IMR-90 (cell line): ENCODE data around the gene GGCT. TPM values are rescaled to one million over a fixed set of nuclear protein-coding genes. Genes with fewer than 3 reads are reported as not detected.

Experiments used
- ATAC-seq: fragments of 200-7000 bp; cut with Tn5 transposase; 2 replicates; pipeline ENCODE4 v1.9.1; 2020; ENCODE audit warnings: low read depth, mild to moderate bottlenecking, moderate library complexity
- BruUV-seq: library from RNA; stranded (reverse); fragments of 400-500 nt; replicated peaks from 2 replicates; lab custom pipeline; 2021; lab: Mats Ljungman, UMichigan
- CTCF ChIA-PET: fragments of 300-600 bp; formaldehyde crosslinking; extraction: SDS; loops from one replicate; lab custom pipeline; 2021; ENCODE audit warnings: antibody characterized with exemption; lab: Yijun Ruan, JAX
- POLR2A ChIA-PET: fragments of 300-600 bp; sonication (Branson Sonifier 250); formaldehyde crosslinking; loops from one replicate; lab custom pipeline; 2022; ENCODE audit warnings: antibody characterized with exemption; ENCODE audit not compliant: unreplicated experiment; lab: Charles Lee
- DNase-seq: peaks from one replicate; pipeline ENCODE4 v3.0.0; 2013
- H2AFZ ChIP-seq: replicated peaks from 2 replicates; pipeline ENCODE3; 2013; ENCODE audit warnings: low read length, mild to moderate bottlenecking; ENCODE audit not compliant: poor library complexity
- H2AK5ac ChIP-seq: 2 replicates; pipeline ENCODE4 v1.6.1; 2013; ENCODE audit warnings: low read depth, low read length, inconsistent platforms
- H2AK9ac ChIP-seq: replicated peaks from 2 replicates; pipeline ENCODE3; 2013; ENCODE audit warnings: mild to moderate bottlenecking, low read depth, low read length, moderate library complexity; ENCODE audit not compliant: poor library complexity
- H2BK120ac ChIP-seq: 2 replicates; pipeline ENCODE4 v1.6.1; 2013; ENCODE audit warnings: low read depth, low read length, inconsistent platforms
- H2BK15ac ChIP-seq: 3 replicates; pipeline ENCODE4 v1.6.1; 2013; ENCODE audit warnings: low read depth, low read length, inconsistent platforms
- H2BK20ac ChIP-seq: 2 replicates; pipeline ENCODE4 v1.6.1; 2013; ENCODE audit warnings: low read depth, mild to moderate bottlenecking, inconsistent platforms, low read length, moderate library complexity
- H2BK5ac ChIP-seq: 2 replicates; pipeline ENCODE4 v1.6.1; 2013; ENCODE audit warnings: mild to moderate bottlenecking, low read depth, low read length, inconsistent platforms; ENCODE audit not compliant: poor library complexity, severe bottlenecking
- H3K14ac ChIP-seq: replicated peaks from 2 replicates; pipeline ENCODE4 v1.6.1; 2013; ENCODE audit warnings: low read depth, low read length, inconsistent platforms
- H3K18ac ChIP-seq: 2 replicates; pipeline ENCODE4 v1.6.1; 2013; ENCODE audit warnings: low read depth, low read length, control low read depth
- H3K23ac ChIP-seq: 2 replicates; pipeline ENCODE4 v1.6.1; 2013; ENCODE audit warnings: low read depth, low read length, inconsistent platforms
- H3K27ac ChIP-seq: 2 replicates; pipeline ENCODE4 v1.5.1; 2013; ENCODE audit warnings: mild to moderate bottlenecking, control low read depth, low read length; ENCODE audit not compliant: insufficient read depth
- H3K27me3 ChIP-seq: 2 replicates; pipeline ENCODE4 v1.6.1; 2013; ENCODE audit warnings: low read length; ENCODE audit not compliant: control insufficient read depth, insufficient read depth
- H3K36me3 ChIP-seq: 2 replicates; pipeline ENCODE4 v1.6.1; 2013; ENCODE audit warnings: low read length, mixed read lengths; ENCODE audit not compliant: control insufficient read depth, insufficient read depth
- H3K4ac ChIP-seq: 2 replicates; pipeline ENCODE4 v1.6.1; 2013; ENCODE audit warnings: low read depth, low read length, inconsistent platforms
- H3K4me1 ChIP-seq: 2 replicates; pipeline ENCODE4 v1.6.1; 2013; ENCODE audit warnings: low read length, mixed read lengths; ENCODE audit not compliant: control insufficient read depth, insufficient read depth
- H3K4me2 ChIP-seq: 2 replicates; pipeline ENCODE4 v1.6.1; 2013; ENCODE audit warnings: low read depth, mild to moderate bottlenecking, control low read depth, low read length, moderate library complexity
- H3K4me3 ChIP-seq: 2 replicates; pipeline ENCODE4 v1.5.1; 2013; ENCODE audit warnings: low read depth, mild to moderate bottlenecking, control low read depth, low read length, moderate library complexity; ENCODE audit not compliant: insufficient read depth
- H3K56ac ChIP-seq: 2 replicates; pipeline ENCODE4 v1.6.1; 2013; ENCODE audit warnings: low read length, inconsistent platforms; ENCODE audit not compliant: insufficient read depth; ENCODE audit errors: extremely low read depth
- H3K79me1 ChIP-seq, 2 experiments: 2 replicates each; pipeline ENCODE4 v1.6.1; 2013; ENCODE audit warnings: low read length in 2 of 2, inconsistent platforms in 1 of 2, low read depth in 1 of 2
- H3K9ac ChIP-seq: 2 replicates; pipeline ENCODE4 v1.6.1; 2013; ENCODE audit warnings: low read depth, low read length, control low read depth
- H3K9me1 ChIP-seq: 2 replicates; pipeline ENCODE4 v1.6.1; 2013; ENCODE audit warnings: low read length, inconsistent platforms; ENCODE audit not compliant: insufficient read depth
- H3K9me3 ChIP-seq: 2 replicates; pipeline ENCODE4 v1.6.1; 2013; ENCODE audit warnings: low read length; ENCODE audit not compliant: control insufficient read depth, insufficient read depth
- H4K20me1 ChIP-seq: 2 replicates; pipeline ENCODE4 v1.6.1; 2013; ENCODE audit warnings: low read length, inconsistent platforms; ENCODE audit not compliant: insufficient read depth
- H4K5ac ChIP-seq: 2 replicates; pipeline ENCODE4 v1.6.1; 2013; ENCODE audit warnings: mild to moderate bottlenecking, low read depth, low read length, control low read depth
- H4K8ac ChIP-seq, 2 experiments: 2 replicates each; pipeline ENCODE4 v1.6.1; 2013; ENCODE audit warnings: low read depth in 2 of 2, low read length in 2 of 2, control low read depth in 1 of 2, inconsistent platforms in 1 of 2
- H4K91ac ChIP-seq: 2 replicates; pipeline ENCODE4 v1.6.1; 2013; ENCODE audit warnings: low read depth, low read length, inconsistent platforms; ENCODE audit not compliant: insufficient read depth
- CEBPB ChIP-seq: IDR thresholded peaks from 2 replicates; pipeline ENCODE4 v1.6.1; 2012; ENCODE audit warnings: low read depth, low read length, improper control_type of control experiment
- RAD21 ChIP-seq: IDR thresholded peaks from 2 replicates; pipeline ENCODE4 v1.6.1; 2012; ENCODE audit warnings: low read length, improper control_type of control experiment
- RCOR1 ChIP-seq: IDR thresholded peaks from 2 replicates; pipeline ENCODE4 v1.6.1; 2012; ENCODE audit warnings: mild to moderate bottlenecking, low read length, improper control_type of control experiment; ENCODE audit not compliant: insufficient replicate concordance
- dilution Hi-C: fragments of 300-500 bp; cut with HindIII; formaldehyde crosslinking; loops from one replicate; pipeline ENCODE4 v1.14.3; 2018; ENCODE audit warnings: low sequenced_read_pairs; ENCODE audit not compliant: unreplicated experiment
- in situ Hi-C: fragments of 300-500 bp; cut with MboI; formaldehyde crosslinking; loops from 3 replicates; pipeline ENCODE4 v1.14.3; 2019; ENCODE audit warnings: low sequenced_read_pairs, inconsistent platforms, mixed read lengths
- intact Hi-C: fragments of 100-400 bp; cut with micrococcal nuclease; formaldehyde crosslinking; loops from 2 replicates; pipeline ENCODE4 v1.10.0; 2022
- polyA plus RNA-seq, 3 experiments: library from polyadenylated mRNA; depleted of rRNA; stranded (reverse); fragments of >200 nt; gene quantifications; 2 replicates each; pipeline ENCODE4 v1.2.3, GENCODE V29; 2012; ENCODE audit warnings: low replicate concordance in 1 of 3
- total RNA-seq: library from RNA; depleted of rRNA; stranded (reverse); fragments of >200 nt; gene quantifications from 2 replicates; pipeline ENCODE4 v1.2.3, GENCODE V29; 2012
- TF ChIP-seq, protein P1 (sequence below): fragments of 150-350 bp; IDR thresholded peaks from 2 replicates; pipeline ENCODE4 v1.6.1; 2016; ENCODE audit warnings: low read depth, mild to moderate bottlenecking, low read length, moderate library complexity, borderline replicate concordance
- TF ChIP-seq, protein P2 (sequence below): conservative IDR thresholded peaks from 2 replicates; pipeline ENCODE4 v1.5.1; 2012; ENCODE audit warnings: mild to moderate bottlenecking, low read depth, low read length, improper control_type of control experiment

Gene GGCT
- total and polyA plus RNA-seq, 2 of the 4 experiments (the other 2 are of a cell fraction): 12.0 to 18.6 TPM

DNA sequence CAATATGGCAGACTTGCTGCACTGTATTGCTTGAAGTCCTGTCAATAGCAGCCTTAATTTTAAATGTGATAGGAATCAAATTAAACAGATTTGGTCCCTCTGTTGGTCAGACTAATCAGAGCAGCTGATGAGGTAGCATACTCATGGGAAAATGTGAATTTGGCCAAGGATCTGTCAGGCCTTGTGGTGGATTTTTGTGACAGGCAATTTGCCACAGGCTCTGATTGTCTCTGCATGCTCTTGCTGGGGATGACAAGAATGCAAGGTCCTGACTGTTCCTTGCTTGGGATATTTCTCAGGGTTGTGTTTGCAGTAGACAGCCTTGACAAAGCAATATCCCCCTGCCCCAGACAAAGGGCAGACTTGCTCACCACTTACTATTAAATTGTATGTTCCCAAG, 48.5 kb upstream of the GGCT start:
- Histone ChIP-seq H3K18ac (no peak overlapping the region), H3K56ac (no peak overlapping the region), H3K14ac (no peak overlapping the region), H3K9ac (no peak overlapping the region), H2AK9ac (no peak overlapping the region), H4K20me1 (no peaks in the 10 kb centered on the region), H3K4me1 (peaks cover 2% of the 10 kb centered on the region; the same call in 1 of the 2 replicates), H2BK120ac (no peak overlapping the region), H3K4me2 (no peak overlapping the region), H3K27ac (no peak overlapping the region), H4K5ac (no peak overlapping the region), H2AK5ac (no peak overlapping the region), H3K79me1 (no peaks in the 10 kb centered on the region), H4K8ac (no peak overlapping the region), H2BK5ac (no peak overlapping the region), H2BK20ac (no peak overlapping the region), H3K23ac (no peak overlapping the region), H3K4ac (no peak overlapping the region), H4K91ac (no peak overlapping the region), H3K9me1 (0 out of 2 replicates have a peak, but pooled peaks cover 3% of the 10 kb centered on the region), H3K36me3 (no peaks in the 10 kb centered on the region), H2BK15ac (no peak overlapping the region), H3K9me3 (no peaks in the 10 kb centered on the region), H3K27me3 (no peaks in the 10 kb centered on the region), H3K4me3 (no peak overlapping the region), H2AFZ (no peak overlapping the region)
- ChIA-PET POLR2A (no interaction called here), CTCF (no interaction called here)
- ATAC-seq (no peak), DNase-seq (no peak)
- intact Hi-C loops (no loop called here), in situ Hi-C loops (no loop called here), dilution Hi-C loops (no loop called here)
- TF ChIP-seq RCOR1 (no peak), RAD21 (no peak), CEBPB (no peak)
- TF ChIP-seq, protein P1, sequence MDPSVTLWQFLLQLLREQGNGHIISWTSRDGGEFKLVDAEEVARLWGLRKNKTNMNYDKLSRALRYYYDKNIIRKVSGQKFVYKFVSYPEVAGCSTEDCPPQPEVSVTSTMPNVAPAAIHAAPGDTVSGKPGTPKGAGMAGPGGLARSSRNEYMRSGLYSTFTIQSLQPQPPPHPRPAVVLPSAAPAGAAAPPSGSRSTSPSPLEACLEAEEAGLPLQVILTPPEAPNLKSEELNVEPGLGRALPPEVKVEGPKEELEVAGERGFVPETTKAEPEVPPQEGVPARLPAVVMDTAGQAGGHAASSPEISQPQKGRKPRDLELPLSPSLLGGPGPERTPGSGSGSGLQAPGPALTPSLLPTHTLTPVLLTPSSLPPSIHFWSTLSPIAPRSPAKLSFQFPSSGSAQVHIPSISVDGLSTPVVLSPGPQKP: no peak
- TF ChIP-seq, protein P2, sequence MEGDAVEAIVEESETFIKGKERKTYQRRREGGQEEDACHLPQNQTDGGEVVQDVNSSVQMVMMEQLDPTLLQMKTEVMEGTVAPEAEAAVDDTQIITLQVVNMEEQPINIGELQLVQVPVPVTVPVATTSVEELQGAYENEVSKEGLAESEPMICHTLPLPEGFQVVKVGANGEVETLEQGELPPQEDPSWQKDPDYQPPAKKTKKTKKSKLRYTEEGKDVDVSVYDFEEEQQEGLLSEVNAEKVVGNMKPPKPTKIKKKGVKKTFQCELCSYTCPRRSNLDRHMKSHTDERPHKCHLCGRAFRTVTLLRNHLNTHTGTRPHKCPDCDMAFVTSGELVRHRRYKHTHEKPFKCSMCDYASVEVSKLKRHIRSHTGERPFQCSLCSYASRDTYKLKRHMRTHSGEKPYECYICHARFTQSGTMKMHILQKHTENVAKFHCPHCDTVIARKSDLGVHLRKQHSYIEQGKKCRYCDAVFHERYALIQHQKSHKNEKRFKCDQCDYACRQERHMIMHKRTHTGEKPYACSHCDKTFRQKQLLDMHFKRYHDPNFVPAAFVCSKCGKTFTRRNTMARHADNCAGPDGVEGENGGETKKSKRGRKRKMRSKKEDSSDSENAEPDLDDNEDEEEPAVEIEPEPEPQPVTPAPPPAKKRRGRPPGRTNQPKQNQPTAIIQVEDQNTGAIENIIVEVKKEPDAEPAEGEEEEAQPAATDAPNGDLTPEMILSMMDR: no peak
- BruUV-seq: no TSS peak
